Stimulated activated CD4-positive, alpha-beta T cell treated with anti-CD3 and anti-CD28 coated beads, Interleukin-2, amount 100 ng/mL, for 24 hours (primary cell): ENCODE measurements around the gene CLDN6.

Experiments
- DNase-seq, 2 donors: peaks; one replicate each; pipeline ENCODE4 v3.0.0-alpha.2; 2020

Gene CLDN6

GRCh38 chr16:3010510-3010909 is 7.5 kb downstream of the CLDN6 start:
- no peak for DNase-seq

- no peak for DNase-seq
These were observed 8.2 kb downstream of the CLDN6 start for GRCh38 chr16:3009568-3010390.

- DNase-seq: no peak
These were observed 9.3 kb downstream of the CLDN6 start for GRCh38 chr16:3008690-3009037.

DNA sequence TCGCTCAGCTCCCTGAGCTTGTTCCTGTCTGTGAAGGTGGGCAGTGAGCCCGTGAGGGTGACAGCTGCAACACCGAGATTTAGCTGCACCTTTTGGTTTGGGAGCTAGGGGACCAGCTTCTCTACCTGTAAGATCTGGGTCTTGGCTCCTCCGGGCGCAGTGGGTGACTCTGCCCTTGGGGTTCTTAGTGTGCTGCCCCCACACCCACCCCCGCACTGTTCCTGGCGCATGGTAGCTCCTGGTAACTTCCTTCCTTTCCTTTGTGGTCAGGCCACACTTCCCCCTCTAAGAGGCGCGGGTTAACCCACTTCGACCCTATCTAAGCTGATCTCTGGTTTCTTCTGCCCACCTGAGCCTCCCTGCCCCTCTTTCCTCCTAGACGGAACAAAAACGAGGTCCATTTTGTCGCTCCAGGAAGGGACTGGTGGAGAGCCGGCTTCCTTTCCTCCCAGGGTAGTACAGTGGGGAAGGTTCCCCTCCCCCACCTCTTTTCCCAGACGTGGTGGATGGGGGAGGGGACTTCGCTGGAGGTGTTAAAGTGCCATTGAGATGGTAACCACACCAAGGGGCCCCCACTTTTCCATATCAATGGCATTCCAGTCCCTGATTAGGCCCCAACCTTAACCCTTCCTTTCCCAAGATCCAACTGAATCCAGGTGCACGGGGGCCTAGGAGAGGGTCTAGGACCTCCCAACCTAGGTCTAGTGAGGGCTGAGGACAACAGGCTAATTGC is 9.9 kb downstream of the CLDN6 start:
- no peak for DNase-seq

DNA sequence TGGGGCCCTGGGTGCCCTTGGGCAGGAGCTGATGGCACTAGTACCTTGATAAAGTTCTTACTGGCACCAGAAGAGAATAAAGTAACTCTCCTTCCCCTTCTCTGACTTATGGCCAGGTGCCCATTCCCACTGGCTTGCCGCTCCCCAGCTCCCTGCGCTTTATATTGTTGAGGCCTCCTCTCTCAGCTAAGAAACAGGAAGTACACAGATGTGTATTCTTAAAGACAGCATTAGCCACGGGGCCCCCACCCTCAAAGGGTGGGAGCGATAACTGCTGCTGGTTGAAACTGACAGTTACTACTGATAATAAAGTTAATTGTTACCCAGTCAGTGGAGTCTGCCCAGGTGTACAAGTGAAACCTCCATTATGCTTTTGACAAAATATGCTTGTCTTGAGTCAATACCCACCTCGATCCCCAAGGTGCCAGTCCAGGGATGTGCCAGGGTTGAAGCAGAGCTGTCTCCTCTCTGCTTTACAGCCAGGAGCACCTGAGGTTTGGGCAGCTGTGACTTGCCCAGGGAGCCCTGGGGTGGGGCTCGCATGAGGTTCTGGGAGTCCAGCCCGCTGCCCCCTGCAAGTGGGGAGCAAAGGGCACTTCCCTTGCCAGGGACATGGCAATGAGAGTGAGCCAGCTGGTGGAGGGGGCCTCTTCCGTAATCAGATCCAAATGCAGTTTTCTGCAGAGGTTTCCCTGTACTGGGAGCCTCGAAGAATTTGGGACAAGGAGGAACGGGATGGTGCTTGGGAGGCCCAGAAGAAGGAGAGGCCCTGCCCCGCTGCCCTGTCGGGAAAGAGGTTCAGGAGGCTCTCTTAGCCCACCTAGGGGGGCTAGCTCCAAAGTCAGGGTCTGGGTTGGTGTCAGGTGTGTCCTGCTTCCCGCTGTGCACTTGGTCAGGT is 10.7 kb downstream of the CLDN6 start:
- no peak for DNase-seq

DNA sequence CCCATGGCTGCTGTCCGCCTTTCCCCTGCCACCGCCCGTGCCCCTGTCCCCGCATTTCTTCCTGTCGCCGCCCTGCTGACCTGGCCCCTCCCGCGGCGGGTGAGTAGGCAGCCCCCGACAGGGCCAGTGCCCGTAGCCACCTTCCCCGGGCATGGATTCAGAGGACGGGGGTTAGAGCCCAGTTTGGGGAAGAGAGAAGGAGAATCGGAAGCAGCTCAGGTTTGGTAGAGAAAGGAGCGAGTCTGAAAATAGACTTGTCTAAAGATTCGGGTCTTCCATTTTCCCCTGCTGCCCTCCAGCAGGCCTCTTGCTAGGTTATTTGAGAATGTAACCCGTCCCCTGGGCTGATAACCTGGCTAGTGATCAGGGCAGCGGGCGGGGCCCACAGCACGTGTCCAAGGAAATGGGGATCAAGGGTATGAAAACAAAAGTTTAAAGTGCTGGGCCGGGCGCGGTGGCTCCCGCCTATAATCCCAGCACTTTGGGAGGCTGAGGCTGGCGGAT is 13.2 kb downstream of the CLDN6 start:
- no peak for DNase-seq

GRCh38 chr16:3004319-3004718 is 13.7 kb downstream of the CLDN6 start:
- DNase-seq: no peak

- DNase-seq: peak; percentile 96
These were observed 14.3 kb downstream of the CLDN6 start for GRCh38 chr16:3003582-3004270.

DNA sequence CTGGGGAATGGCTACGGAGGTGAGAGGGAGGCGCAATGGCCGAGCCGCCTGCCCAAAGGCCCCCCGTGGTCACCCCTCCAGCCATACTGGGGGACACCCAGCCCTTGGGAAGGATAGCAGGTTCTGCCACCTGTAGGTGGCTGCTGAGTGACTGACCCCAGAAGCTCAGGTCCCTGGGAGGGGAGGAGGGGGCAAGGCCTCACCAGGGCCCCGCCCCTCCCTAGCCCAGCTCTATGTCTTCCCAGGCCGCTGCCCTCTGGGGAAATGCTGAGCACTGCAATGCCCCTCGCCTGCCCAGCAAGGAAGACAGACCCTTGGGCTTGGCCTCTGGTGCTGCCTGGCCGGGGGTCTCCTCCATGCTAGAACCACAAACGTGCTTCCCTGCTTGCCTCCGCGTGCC is 16.7 kb downstream of the CLDN6 start:
- no peak for DNase-seq

DNA sequence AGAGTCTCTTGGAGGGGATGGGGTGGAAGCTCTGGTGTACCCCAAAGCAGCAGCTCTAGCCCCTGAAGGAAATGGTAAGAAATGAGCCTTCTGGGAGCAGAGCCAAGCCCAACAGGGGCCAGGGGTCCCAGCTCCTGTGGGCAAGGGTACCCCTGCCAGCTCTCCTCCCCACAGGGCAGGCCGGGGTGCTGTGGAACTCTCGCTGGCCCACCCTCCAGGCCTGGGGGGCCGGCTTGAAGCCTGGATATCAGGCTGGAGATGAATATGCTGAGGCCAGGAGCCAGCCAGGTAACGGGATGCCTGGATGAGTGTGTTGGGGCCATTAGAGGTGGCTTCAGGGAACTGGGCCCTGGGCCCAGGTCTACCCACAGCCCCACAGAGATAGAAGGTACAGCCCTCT is 17.4 kb downstream of the CLDN6 start:
- DNase-seq: no peak

GRCh38 chr16:2999929-3000328 is 18.1 kb downstream of the CLDN6 start:
- DNase-seq: no peak

- DNase-seq: no peak
These were observed 21.7 kb downstream of the CLDN6 start for GRCh38 chr16:2996298-2996697.

GRCh38 chr16:2992383-2993081 is 25.5 kb downstream of the CLDN6 start:
- DNase-seq: no peak

DNA sequence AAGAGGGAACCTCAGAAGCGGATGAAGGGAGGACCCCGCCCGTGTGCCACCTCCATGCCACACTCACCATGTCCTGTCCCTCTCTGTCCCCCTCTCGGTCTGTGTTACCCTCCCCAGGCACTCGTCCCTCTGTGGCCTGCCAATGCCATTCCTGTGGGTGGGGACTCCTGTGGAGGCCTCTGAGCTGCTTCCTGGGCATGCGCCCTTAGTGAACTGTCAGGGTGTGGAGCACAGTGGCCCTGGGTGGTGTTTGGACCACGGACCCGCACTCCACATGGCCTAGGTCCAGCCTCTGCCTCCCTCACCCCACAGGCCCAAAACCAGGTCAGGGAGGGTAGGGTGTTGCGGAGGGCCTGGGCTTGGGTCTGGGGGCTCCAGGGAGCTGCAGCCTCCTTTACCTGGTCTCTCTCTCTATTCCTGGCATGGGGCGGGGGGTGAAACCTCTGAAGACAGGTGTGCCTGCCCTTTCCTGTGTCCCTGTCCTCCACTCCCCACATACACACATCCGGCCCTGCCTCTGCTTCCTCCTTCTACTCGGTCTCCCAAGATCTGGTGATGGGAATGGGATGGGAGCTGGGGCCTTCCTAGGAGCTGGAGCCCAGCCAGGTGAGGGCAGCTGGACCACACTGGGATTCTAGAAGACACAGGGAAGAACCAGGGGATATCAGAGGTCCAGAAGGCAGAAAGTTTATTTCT is 26.3 kb downstream of the CLDN6 start:
- DNase-seq: no peak

DNA sequence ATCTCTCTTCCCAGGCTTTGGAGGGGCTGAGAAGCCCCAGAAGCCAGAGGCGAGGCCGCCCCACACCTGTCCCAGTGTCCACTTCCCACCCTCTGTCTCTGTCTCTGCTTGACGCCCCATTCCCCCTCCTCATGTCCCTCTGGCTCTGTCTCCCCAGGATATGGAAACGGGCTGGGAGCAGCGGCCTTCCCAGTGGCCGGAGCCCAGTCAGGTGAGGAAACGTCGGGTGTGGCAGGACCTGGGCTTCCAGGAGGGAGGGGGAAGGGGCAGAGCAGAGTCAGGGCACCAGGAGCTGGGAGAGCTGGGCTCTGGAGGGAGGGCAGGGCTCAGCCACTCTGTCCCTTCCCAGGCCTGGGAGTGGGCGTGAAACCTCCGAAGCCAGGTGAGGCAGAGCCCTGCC is 27.1 kb downstream of the CLDN6 start:
- DNase-seq: no peak

DNA sequence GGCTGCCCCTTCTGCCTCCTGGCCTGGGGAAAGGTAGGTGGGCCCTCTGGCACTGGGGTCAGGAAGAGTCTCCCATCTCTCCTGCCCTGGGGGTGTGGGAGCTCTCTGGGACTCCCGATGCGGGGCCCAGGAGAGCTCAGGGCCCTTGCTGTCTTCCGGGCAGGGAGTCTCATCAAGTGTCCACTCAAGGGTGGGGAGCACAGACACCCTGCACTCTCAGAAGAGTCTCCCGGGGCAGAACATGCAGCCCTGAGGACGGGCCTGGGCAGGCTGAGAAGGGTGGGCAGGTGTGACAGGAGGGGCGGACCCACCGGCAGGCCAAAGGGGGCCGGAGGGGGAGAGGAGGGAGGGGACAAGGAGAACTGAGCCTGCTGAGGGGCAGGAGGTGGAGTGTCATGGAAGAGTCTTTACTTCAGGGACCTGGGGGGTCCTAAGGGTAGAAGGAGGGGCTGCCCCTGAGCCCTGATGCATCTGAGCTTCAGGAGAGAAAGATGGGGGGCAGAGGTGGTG is 29.3 kb downstream of the CLDN6 start:
- DNase-seq: no peak

DNA sequence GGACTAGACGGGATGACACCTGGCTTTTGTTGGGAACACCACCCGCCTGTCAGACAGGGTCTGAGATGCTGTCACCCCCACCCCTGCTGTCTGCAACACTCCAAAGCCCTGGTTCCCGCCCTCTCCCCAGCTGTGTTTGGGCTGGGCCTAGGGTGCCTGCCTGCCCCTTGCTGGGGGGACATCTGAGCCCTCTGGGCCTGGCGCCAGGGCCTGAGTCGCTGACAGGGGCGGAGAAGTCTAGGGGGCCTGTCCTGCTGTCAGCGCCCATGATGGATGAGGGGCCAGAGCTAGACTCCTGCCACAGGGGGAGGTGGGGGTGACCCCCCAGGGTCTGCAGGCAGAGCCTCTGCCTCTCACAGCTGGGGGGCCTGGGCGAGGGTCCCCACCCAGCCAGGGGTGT is 30.1 kb downstream of the CLDN6 start:
- DNase-seq: no peak

DNA sequence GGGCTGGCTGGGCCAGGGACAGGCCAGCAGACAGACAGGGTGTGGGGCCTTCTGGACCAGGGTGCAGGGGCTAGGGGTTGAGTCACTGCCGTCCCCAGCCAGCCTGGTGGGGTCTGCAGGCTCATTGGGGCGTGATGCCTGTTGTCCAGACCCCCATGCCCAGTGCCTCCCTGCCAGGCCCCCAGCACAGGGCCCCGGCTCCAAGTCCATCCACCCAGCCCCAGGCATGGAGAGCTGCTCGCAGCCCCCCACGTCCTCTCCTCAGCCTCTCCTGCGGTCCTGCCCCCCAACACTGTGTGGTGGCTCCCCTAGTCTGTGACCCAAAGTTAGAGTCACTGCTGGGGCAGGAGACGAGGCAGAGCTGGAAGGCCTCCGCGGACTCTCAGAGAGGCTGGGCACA is 30.7 kb downstream of the CLDN6 start:
- no peak for DNase-seq

DNA sequence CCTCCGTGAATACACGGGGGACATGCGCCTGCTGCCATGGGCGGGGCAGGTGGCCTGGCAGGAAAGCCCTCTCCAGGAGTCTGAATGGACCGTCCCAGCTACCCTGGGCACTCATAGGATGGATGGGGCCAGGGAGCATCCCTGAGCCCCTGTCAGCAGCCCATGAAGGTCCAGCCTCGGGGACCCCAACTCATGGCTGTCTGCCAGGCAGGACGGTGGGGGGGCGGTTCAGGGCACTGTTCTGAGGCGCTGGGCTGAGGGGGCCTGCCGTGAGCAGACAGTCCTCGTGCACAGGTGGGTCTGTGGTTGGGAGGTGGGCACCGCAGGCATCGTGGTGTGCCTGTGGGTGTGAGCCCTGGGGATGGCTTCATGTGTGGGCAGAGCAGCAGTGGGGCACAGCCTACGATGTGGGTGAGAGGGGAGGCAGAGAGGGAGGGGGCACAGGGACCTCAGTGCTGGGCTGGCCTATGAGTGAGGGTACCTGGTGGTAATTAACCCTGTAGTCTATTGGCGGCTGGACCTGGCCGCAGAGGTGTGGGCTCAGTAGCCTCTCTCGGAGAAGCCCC is 31.3 kb downstream of the CLDN6 start:
- DNase-seq: no peak

- DNase-seq: no peak
These were observed 32.1 kb downstream of the CLDN6 start for GRCh38 chr16:2985893-2986355.

- DNase-seq: no peak
These were observed 32.5 kb downstream of the CLDN6 start for GRCh38 chr16:2985462-2985861.
